Liver (tissue), 9 donors: ENCODE measurements around the gene PROX2. TPM values are rescaled to one million over a fixed set of nuclear protein-coding genes. Genes with fewer than 3 reads are reported as not detected.
A peak's percentile ranks its signal among the peaks of the same experiment; 100 is the strongest.

Experiments used
- DNase-seq: peaks from one replicate; pipeline ENCODE4 v3.0.0-alpha.2; 2017; ENCODE audit warnings: low spot score
- H3K27ac ChIP-seq, 2 donors: one replicate each; pipeline ENCODE4 v1.7.0; 2013; ENCODE audit warnings: inconsistent platforms in 2 of 2, low read length in 2 of 2, control low read depth in 1 of 2, low read depth in 1 of 2, mild to moderate bottlenecking in 1 of 2
- H3K27me3 ChIP-seq, 4 donors: one replicate each; pipeline versions ENCODE4 v1.6.1 to v1.7.0; 2013; ENCODE audit warnings: low read length in 3 of 4, inconsistent platforms in 1 of 4, mild to moderate bottlenecking in 1 of 4, moderate library complexity in 1 of 4; ENCODE audit not compliant: control insufficient read depth in 4 of 4, insufficient read depth in 4 of 4
- H3K36me3 ChIP-seq, 4 donors: one replicate each; pipeline versions ENCODE4 v1.6.1 to v1.7.0; 2013; ENCODE audit warnings: low read length in 3 of 4, mild to moderate bottlenecking in 3 of 4, low read depth in 1 of 4, moderate library complexity in 1 of 4; ENCODE audit not compliant: control insufficient read depth in 4 of 4, insufficient read depth in 3 of 4
- H3K4me1 ChIP-seq, 4 donors: one replicate each; pipeline versions ENCODE4 v1.6.1 to v1.7.0; 2013; ENCODE audit warnings: low read length in 3 of 4, mild to moderate bottlenecking in 3 of 4, moderate library complexity in 1 of 4; ENCODE audit not compliant: control insufficient read depth in 4 of 4, insufficient read depth in 4 of 4
- H3K4me3 ChIP-seq, 3 donors: one replicate each; pipeline versions ENCODE4 v1.6.1 to v1.7.0; 2013; ENCODE audit warnings: low read length in 3 of 3, control low read depth in 1 of 3, low read depth in 1 of 3, mild to moderate bottlenecking in 1 of 3
- H3K9ac ChIP-seq, 2 donors: one replicate each; pipeline ENCODE4 v1.7.0; 2013; ENCODE audit warnings: low read length in 2 of 2, mild to moderate bottlenecking in 2 of 2, moderate library complexity in 2 of 2, control low read depth in 1 of 2, low read depth in 1 of 2
- H3K9me3 ChIP-seq, 4 donors: one replicate each; pipeline versions ENCODE4 v1.6.1 to v1.7.0; 2013; ENCODE audit warnings: low read length in 3 of 4; ENCODE audit not compliant: control insufficient read depth in 4 of 4
- EGR1 ChIP-seq, 2 donors: IDR thresholded peaks; 2 replicates each; pipeline ENCODE4 v1.6.1; 2016 to 2018; ENCODE audit warnings: antibody characterized with exemption in 2 of 2, low read depth in 2 of 2
- FOXA1 ChIP-seq: IDR thresholded peaks from 2 replicates; pipeline ENCODE4 v1.6.1; 2016; ENCODE audit warnings: antibody characterized with exemption
- FOXA2 ChIP-seq: IDR thresholded peaks from 2 replicates; pipeline ENCODE4 v1.6.1; 2016; ENCODE audit warnings: antibody characterized with exemption
- GABPA ChIP-seq, 2 donors: IDR thresholded peaks in 1 of 2; conservative IDR thresholded peaks in 1 of 2; 2 replicates each; pipeline ENCODE4 v1.6.1; 2016; ENCODE audit warnings: antibody characterized with exemption in 2 of 2, mild to moderate bottlenecking in 1 of 2, moderate library complexity in 1 of 2
- HNF4A ChIP-seq, 2 donors: conservative IDR thresholded peaks; 2 replicates each; pipeline ENCODE4 v1.6.1; 2016; ENCODE audit warnings: antibody characterized with exemption in 2 of 2, mild to moderate bottlenecking in 2 of 2
- HNF4G ChIP-seq: IDR thresholded peaks from 2 replicates; pipeline ENCODE4 v1.6.1; 2016; ENCODE audit warnings: antibody characterized with exemption
- JUND ChIP-seq, 2 donors: IDR thresholded peaks; 2 replicates each; pipeline ENCODE4 v1.6.1; 2016; ENCODE audit warnings: antibody characterized with exemption in 2 of 2
- MAX ChIP-seq: IDR thresholded peaks from 2 replicates; pipeline ENCODE4 v1.6.1; 2016; ENCODE audit warnings: antibody characterized with exemption
- NR2F2 ChIP-seq: IDR thresholded peaks from 2 replicates; pipeline ENCODE4 v1.6.1; 2016; ENCODE audit warnings: antibody characterized with exemption
- RAD21 ChIP-seq, 2 donors: IDR thresholded peaks; 2 replicates each; pipeline ENCODE4 v1.6.1; 2016; ENCODE audit warnings: antibody characterized with exemption in 2 of 2, mild to moderate bottlenecking in 2 of 2
- RXRA ChIP-seq, 2 donors: IDR thresholded peaks; 2 replicates each; pipeline ENCODE4 v1.6.1; 2017 to 2018; ENCODE audit warnings: antibody characterized with exemption in 2 of 2, mild to moderate bottlenecking in 1 of 2
- SP1 ChIP-seq: IDR thresholded peaks from 2 replicates; pipeline ENCODE4 v1.6.1; 2018; ENCODE audit warnings: antibody characterized with exemption, mild to moderate bottlenecking
- TAF1 ChIP-seq: conservative IDR thresholded peaks from 2 replicates; pipeline ENCODE4 v1.6.1; 2016; ENCODE audit warnings: antibody characterized with exemption, mild to moderate bottlenecking
- YY1 ChIP-seq: IDR thresholded peaks from 2 replicates; pipeline ENCODE4 v1.6.1; 2016; ENCODE audit warnings: antibody characterized with exemption, mild to moderate bottlenecking
- ZBTB33 ChIP-seq: IDR thresholded peaks from 2 replicates; pipeline ENCODE4 v1.6.1; 2016; ENCODE audit warnings: antibody characterized with exemption
- WGBS: extraction: QIAGEN DNeasy Blood & Tissue Kit; methylation state at CpG from one replicate; pipeline ENCODE4 v1.1.7; 2013; 5-methylcytosine and 5-hydroxymethylcytosine counted together
- polyA plus RNA-seq, 2 donors: library from polyadenylated mRNA; stranded (reverse) in 1 of 2; unstranded in 1 of 2; fragments of 200-250 nt in 1 of 2; fragments of >200 nt in 1 of 2; fragmentation: Nextera tagmentation in 1 of 2; extraction: Ambion mirVana in 1 of 2; gene quantifications; one replicate each; pipeline versions ENCODE4 v1.2.1 to v1.2.3, GENCODE V29; 2013 to 2015
- total RNA-seq, 2 donors: library from RNA; depleted of rRNA; stranded (reverse); fragments of >200 nt; gene quantifications; one replicate each; pipeline ENCODE4 v1.2.3, GENCODE V29; 2014
- TF ChIP-seq, protein P1 (sequence below): fragments of 150-350 bp; IDR thresholded peaks from 2 replicates; pipeline ENCODE4 v1.5.1; 2017; ENCODE audit warnings: improper control_type of control experiment, low read depth, low read length; ENCODE audit not compliant: missing input control
- TF ChIP-seq, protein P2 (sequence below): IDR thresholded peaks from 2 replicates; pipeline ENCODE4 v1.6.1; 2016; ENCODE audit warnings: antibody characterized with exemption
- TF ChIP-seq, protein P3 (sequence below): IDR thresholded peaks from 2 replicates; pipeline ENCODE4 v1.6.1; 2016; ENCODE audit warnings: antibody characterized with exemption, mild to moderate bottlenecking
- donor health status: healthy.
- donor health status: healthy.
- donor health status: healthy.
- donor health status: healthy.
- donor health status: healthy.

PROX2 gene
- total and polyA plus RNA-seq, 4 donors: 0.06 TPM; not detected in 3

- TF ChIP-seq, protein P1, sequence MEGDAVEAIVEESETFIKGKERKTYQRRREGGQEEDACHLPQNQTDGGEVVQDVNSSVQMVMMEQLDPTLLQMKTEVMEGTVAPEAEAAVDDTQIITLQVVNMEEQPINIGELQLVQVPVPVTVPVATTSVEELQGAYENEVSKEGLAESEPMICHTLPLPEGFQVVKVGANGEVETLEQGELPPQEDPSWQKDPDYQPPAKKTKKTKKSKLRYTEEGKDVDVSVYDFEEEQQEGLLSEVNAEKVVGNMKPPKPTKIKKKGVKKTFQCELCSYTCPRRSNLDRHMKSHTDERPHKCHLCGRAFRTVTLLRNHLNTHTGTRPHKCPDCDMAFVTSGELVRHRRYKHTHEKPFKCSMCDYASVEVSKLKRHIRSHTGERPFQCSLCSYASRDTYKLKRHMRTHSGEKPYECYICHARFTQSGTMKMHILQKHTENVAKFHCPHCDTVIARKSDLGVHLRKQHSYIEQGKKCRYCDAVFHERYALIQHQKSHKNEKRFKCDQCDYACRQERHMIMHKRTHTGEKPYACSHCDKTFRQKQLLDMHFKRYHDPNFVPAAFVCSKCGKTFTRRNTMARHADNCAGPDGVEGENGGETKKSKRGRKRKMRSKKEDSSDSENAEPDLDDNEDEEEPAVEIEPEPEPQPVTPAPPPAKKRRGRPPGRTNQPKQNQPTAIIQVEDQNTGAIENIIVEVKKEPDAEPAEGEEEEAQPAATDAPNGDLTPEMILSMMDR: no peak
Measured at GRCh38 chr14:74882103-74882920, 6.4 kb upstream of the PROX2 start (continued).

GRCh38 chr14:74881431-74882102, 5.6 kb upstream of the PROX2 start, which contains the start of gene DLST:
Gene DLST (plus strand): TSS chr14:74881916. CDS start chr14:74881954, 38 bp downstream.
- Histone ChIP-seq H3K27ac (peak within 1 kb of the TSS; percentile 67 to 85), H3K36me3 (peaks cover 0 to 6% (median 3%) of the 10 kb centered on the region in 4 donors), H3K4me1 (peaks cover 16 to 29% (median 23%) of the 10 kb centered on the region in 4 donors), H3K9ac (peak within 1 kb of the TSS; percentile 93 to 98), H3K27me3 (no peaks in the 10 kb centered on the region), H3K4me3 (peak within 1 kb of the TSS; percentile 84 to 95 (median 91)), H3K9me3 (no peaks in the 10 kb centered on the region)
- no peak for TF ChIP-seq FOXA1
- peak; percentile 92 to 97 for TF ChIP-seq GABPA (IDR thresholded peaks at IDR 0.05 in 1 of 2, conservative IDR thresholded peaks at IDR 0.05 in 1 of 2)
- TF ChIP-seq ZBTB33: no peak
- TF ChIP-seq, protein P2, sequence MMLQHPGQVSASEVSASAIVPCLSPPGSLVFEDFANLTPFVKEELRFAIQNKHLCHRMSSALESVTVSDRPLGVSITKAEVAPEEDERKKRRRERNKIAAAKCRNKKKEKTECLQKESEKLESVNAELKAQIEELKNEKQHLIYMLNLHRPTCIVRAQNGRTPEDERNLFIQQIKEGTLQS: no peak
- TF ChIP-seq NR2F2: no peak
- no peak for TF ChIP-seq FOXA2
- no peak for TF ChIP-seq JUND (IDR thresholded peaks at IDR 0.05)
- peak in 1 of 2 donors; percentile 50 for TF ChIP-seq RXRA (IDR thresholded peaks at IDR 0.05)
- TF ChIP-seq YY1: peak; percentile 74
- TF ChIP-seq, protein P3, sequence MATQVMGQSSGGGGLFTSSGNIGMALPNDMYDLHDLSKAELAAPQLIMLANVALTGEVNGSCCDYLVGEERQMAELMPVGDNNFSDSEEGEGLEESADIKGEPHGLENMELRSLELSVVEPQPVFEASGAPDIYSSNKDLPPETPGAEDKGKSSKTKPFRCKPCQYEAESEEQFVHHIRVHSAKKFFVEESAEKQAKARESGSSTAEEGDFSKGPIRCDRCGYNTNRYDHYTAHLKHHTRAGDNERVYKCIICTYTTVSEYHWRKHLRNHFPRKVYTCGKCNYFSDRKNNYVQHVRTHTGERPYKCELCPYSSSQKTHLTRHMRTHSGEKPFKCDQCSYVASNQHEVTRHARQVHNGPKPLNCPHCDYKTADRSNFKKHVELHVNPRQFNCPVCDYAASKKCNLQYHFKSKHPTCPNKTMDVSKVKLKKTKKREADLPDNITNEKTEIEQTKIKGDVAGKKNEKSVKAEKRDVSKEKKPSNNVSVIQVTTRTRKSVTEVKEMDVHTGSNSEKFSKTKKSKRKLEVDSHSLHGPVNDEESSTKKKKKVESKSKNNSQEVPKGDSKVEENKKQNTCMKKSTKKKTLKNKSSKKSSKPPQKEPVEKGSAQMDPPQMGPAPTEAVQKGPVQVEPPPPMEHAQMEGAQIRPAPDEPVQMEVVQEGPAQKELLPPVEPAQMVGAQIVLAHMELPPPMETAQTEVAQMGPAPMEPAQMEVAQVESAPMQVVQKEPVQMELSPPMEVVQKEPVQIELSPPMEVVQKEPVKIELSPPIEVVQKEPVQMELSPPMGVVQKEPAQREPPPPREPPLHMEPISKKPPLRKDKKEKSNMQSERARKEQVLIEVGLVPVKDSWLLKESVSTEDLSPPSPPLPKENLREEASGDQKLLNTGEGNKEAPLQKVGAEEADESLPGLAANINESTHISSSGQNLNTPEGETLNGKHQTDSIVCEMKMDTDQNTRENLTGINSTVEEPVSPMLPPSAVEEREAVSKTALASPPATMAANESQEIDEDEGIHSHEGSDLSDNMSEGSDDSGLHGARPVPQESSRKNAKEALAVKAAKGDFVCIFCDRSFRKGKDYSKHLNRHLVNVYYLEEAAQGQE: peak; percentile 36
- peak; percentile 3 to 50 for TF ChIP-seq HNF4A (conservative IDR thresholded peaks at IDR 0.05)
- TF ChIP-seq TAF1: no peak
- no peak for TF ChIP-seq HNF4G
- TF ChIP-seq SP1: peak; percentile 52
- peak; percentile 33 for TF ChIP-seq MAX
- TF ChIP-seq RAD21 (IDR thresholded peaks at IDR 0.05): peak in 1 of 2 donors; percentile 34
- TF ChIP-seq EGR1 (IDR thresholded peaks at IDR 0.05; ENCODE audit: low read depth in 2 of 2): peak in 1 of 2 donors; percentile 69
- TF ChIP-seq, protein P1: no peak
- peak; percentile 92 for DNase-seq
- WGBS: under 1% methylated on average over 53 of the region's 53 CpGs
